ENCODE data around the gene ARID1B. TPM values are rescaled to one million over a fixed set of nuclear protein-coding genes. Genes with fewer than 3 reads are reported as not detected.

Gene ARID1B
- total and polyA plus RNA-seq, 9 of the 15 experiments (the other 6 are each of a cell fraction or from before 2014, with no cell fraction given) = 12.5 to 50.5 (median 25.8) TPM

DNA sequence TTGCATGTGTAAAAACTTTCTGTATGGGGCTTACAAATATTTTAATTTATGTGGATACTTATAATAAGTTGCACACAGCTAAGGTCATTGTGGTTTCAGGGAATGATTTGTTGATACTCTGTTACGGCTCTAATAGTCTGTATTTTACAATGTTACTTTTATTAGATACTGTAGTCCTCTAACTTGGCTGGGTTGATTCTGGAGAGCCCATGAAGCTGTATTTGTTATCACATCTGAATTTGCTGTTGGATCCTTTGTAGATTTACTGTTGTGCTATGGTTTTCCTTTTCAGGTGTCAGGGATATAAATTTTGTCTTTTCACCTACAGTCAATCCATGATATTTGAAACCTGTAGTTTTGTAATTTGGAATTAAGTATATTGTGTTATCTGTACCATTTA lies 161.0 kb downstream of the ARID1B start:
- H3K9me1 ChIP-seq (ENCODE audit: control insufficient read depth, insufficient read depth, low read length) = no peaks in the 10 kb centered on the region
- 0 out of 5 replicates have a peak, but pooled peaks cover 0 to 8% of the 10 kb centered on the region in 2 experiments for H3K4me1 ChIP-seq (replicated peaks in 1 of 2; ENCODE audit: control insufficient read depth in 2 of 2, insufficient read depth in 2 of 2, low read length in 2 of 2)
- H3K36me3 ChIP-seq (ENCODE audit: control insufficient read depth, insufficient read depth, low read length) = peaks cover 6% of the 10 kb centered on the region; the same call in 2 of the 3 replicates
- intact Hi-C loops (cut with micrococcal nuclease) = no loop called here
- in situ Hi-C loops (cut with MboI) = no loop called here
- ChIA-PET POLR2A (interaction anchor here (0.8 to 1.4 kb wide), 2 partner anchors 13 to 23 kb away, joined by 3 to 8 read pairs; no protein-coding TSS in a partner anchor), CTCF (ENCODE audit: low intra/inter-chr PET ratio) (interaction anchor here (0.7 kb wide), 1 partner anchor 70 kb away, joined by 4 read pairs; no protein-coding TSS in a partner anchor)
- no peak for FAIRE-seq
- no TSS peak for BruUV-seq (replicated peaks)
- no peaks in the 10 kb centered on the region for H3K9me3 ChIP-seq (replicated peaks; ENCODE audit: control insufficient read depth, insufficient read depth, low read depth, low read length)
- H3K27ac ChIP-seq (ENCODE audit: extremely low read depth, low read depth, low read length) = no peak overlapping the region
- H3K4me3 ChIP-seq = no peak overlapping the region
- DNase-seq (ENCODE audit: extremely low read depth in 1 of 4, low spot score in 3 of 4) = no peak
- WGBS (ENCODE audit: insufficient coverage, low coverage, missing lambda C conversion rate) = 100% methylated on average over 1 of the region's 1 CpG
- H3K4me2 ChIP-seq (ENCODE audit: insufficient read depth, low read length) = no peak overlapping the region
- ATAC-seq = no peak
- H3K9ac ChIP-seq (ENCODE audit: insufficient read depth in 1 of 2, low read depth in 2 of 2, low read length in 2 of 2) = no peak overlapping the region
- peaks cover 54% of the 10 kb centered on the region for H3K79me2 ChIP-seq (ENCODE audit: control insufficient read depth, insufficient read depth, low read length)
- H4K20me1 ChIP-seq (replicated peaks; ENCODE audit: control insufficient read depth, insufficient read depth, low read length) = peaks cover 10% of the 10 kb centered on the region; the same call in 1 of the 2 replicates
- no peak overlapping the region for H2AFZ ChIP-seq (ENCODE audit: low read depth, low read length)
- H3K27me3 ChIP-seq (ENCODE audit: control insufficient read depth in 2 of 2, insufficient read depth in 2 of 2, low read length in 2 of 2) = no peaks in the 10 kb centered on the region
- TF ChIP-seq ZNF644 (tag; IDR thresholded peaks at IDR 0.05; ENCODE audit: low read depth) (no peak), ETV5 (CRISPR knock-in tag; IDR thresholded peaks at IDR 0.05; ENCODE audit: low read depth) (no peak), FUS (optimal IDR thresholded peaks at IDR 0.05; ENCODE audit: low read depth, low read length) (no peak), KLF1 (tag; IDR thresholded peaks at IDR 0.05) (no peak), ZBTB43 (CRISPR knock-in tag; IDR thresholded peaks at IDR 0.05) (no peak), HNRNPLL (IDR thresholded peaks at IDR 0.05; ENCODE audit: low read depth, low read length, poor library complexity, severe bottlenecking) (no peak), E2F1 (CRISPR knock-in tag; IDR thresholded peaks at IDR 0.05) (no peak), ZNF23 (CRISPR knock-in tag; IDR thresholded peaks at IDR 0.05) (no peak), PHB2 (IDR thresholded peaks at IDR 0.05; ENCODE audit: low read depth) (no peak), ZBTB17 (CRISPR knock-in tag; IDR thresholded peaks at IDR 0.05) (no peak)
- TF ChIP-seq, protein P1, sequence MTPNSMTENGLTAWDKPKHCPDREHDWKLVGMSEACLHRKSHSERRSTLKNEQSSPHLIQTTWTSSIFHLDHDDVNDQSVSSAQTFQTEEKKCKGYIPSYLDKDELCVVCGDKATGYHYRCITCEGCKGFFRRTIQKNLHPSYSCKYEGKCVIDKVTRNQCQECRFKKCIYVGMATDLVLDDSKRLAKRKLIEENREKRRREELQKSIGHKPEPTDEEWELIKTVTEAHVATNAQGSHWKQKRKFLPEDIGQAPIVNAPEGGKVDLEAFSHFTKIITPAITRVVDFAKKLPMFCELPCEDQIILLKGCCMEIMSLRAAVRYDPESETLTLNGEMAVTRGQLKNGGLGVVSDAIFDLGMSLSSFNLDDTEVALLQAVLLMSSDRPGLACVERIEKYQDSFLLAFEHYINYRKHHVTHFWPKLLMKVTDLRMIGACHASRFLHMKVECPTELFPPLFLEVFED (CRISPR knock-in tag; conservative IDR thresholded peaks at IDR 0.05) = no peak
- TF ChIP-seq, protein P2, sequence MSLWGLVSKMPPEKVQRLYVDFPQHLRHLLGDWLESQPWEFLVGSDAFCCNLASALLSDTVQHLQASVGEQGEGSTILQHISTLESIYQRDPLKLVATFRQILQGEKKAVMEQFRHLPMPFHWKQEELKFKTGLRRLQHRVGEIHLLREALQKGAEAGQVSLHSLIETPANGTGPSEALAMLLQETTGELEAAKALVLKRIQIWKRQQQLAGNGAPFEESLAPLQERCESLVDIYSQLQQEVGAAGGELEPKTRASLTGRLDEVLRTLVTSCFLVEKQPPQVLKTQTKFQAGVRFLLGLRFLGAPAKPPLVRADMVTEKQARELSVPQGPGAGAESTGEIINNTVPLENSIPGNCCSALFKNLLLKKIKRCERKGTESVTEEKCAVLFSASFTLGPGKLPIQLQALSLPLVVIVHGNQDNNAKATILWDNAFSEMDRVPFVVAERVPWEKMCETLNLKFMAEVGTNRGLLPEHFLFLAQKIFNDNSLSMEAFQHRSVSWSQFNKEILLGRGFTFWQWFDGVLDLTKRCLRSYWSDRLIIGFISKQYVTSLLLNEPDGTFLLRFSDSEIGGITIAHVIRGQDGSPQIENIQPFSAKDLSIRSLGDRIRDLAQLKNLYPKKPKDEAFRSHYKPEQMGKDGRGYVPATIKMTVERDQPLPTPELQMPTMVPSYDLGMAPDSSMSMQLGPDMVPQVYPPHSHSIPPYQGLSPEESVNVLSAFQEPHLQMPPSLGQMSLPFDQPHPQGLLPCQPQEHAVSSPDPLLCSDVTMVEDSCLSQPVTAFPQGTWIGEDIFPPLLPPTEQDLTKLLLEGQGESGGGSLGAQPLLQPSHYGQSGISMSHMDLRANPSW (CRISPR knock-in tag; IDR thresholded peaks at IDR 0.05) = no peak
- TF ChIP-seq, protein P3, sequence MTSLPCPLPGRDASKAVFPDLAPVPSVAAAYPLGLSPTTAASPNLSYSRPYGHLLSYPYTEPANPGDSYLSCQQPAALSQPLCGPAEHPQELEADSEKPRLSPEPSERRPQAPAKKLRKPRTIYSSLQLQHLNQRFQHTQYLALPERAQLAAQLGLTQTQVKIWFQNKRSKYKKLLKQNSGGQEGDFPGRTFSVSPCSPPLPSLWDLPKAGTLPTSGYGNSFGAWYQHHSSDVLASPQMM (CRISPR knock-in tag; IDR thresholded peaks at IDR 0.05) = no peak
